ENCODE data around the gene ARMC8.

ARMC8 gene

DNA sequence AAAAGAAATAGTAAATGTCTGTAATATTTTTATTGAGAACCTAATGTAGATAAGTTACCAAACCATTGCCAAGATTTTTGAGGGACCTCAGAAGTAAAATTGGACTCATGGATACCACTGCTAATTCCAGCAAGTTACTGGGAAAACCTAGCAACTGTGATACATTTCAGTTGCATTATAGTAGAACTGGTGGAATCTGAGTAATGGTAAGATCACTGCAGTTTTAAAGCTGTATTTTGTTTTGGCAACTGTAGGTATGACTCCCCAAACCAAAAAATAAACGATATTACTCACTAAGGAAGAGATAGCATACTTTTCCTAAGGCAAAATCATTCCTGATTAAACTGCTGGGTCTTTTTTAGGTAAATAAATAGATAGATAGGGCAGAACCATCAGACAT, 54.0 kb downstream of the ARMC8 start:
- TF ChIP-seq Cebpa-rat (IDR thresholded peaks at IDR 0.05) = no peak
- Histone ChIP-seq H4K20me1 (no peaks in the 10 kb centered on the region), H3K4me3 (no peak overlapping the region), H3K4me2 (no peak overlapping the region), H3K9me3 (no peaks in the 10 kb centered on the region), H3K4me1 (no peaks in the 10 kb centered on the region), H3K27me3 (no peaks in the 10 kb centered on the region), H3K9ac (no peak overlapping the region), H3K36me3 (peaks cover 66% of the 10 kb centered on the region), H3K27ac (no peak overlapping the region)

GRCh38 chr3:138241676-138242075, 54.6 kb downstream of the ARMC8 start:
- H3K36me3 ChIP-seq = peaks cover 60% of the 10 kb centered on the region

GRCh38 chr3:138242466-138242865, 55.4 kb downstream of the ARMC8 start:
- H3K4me1 ChIP-seq = no peaks in the 10 kb centered on the region
- no peak for TF ChIP-seq Cebpa-rat (IDR thresholded peaks at IDR 0.05)
- H3K27ac ChIP-seq = no peak overlapping the region
- no peak overlapping the region for H3K4me3 ChIP-seq
- H4K20me1 ChIP-seq = no peaks in the 10 kb centered on the region
- no peaks in the 10 kb centered on the region for H3K27me3 ChIP-seq
- no peaks in the 10 kb centered on the region for H3K9me3 ChIP-seq
- peaks cover 57% of the 10 kb centered on the region for H3K36me3 ChIP-seq
- no peak overlapping the region for H3K4me2 ChIP-seq
- no peak overlapping the region for H3K9ac ChIP-seq

More at GRCh38 chr3:138241676-138242075, 54.6 kb downstream of the ARMC8 start:
- H3K27ac ChIP-seq = no peak overlapping the region
- H3K4me3 ChIP-seq = no peak overlapping the region
- H3K9me3 ChIP-seq = no peaks in the 10 kb centered on the region
- no peak overlapping the region for H3K9ac ChIP-seq
- H3K27me3 ChIP-seq = no peaks in the 10 kb centered on the region
- TF ChIP-seq Cebpa-rat (IDR thresholded peaks at IDR 0.05) = no peak
- H3K4me2 ChIP-seq = no peak overlapping the region
- no peaks in the 10 kb centered on the region for H4K20me1 ChIP-seq
- no peaks in the 10 kb centered on the region for H3K4me1 ChIP-seq

- Histone ChIP-seq H3K9me3 (no peaks in the 10 kb centered on the region), H3K9ac (no peak overlapping the region), H3K4me2 (no peak overlapping the region), H3K36me3 (peaks cover 62% of the 10 kb centered on the region), H3K27ac (no peak overlapping the region), H4K20me1 (no peaks in the 10 kb centered on the region), H3K4me3 (no peak overlapping the region), H3K4me1 (no peaks in the 10 kb centered on the region), H3K27me3 (no peaks in the 10 kb centered on the region)
- no peak for TF ChIP-seq Cebpa-rat (IDR thresholded peaks at IDR 0.05)
Observed at GRCh38 chr3:138245026-138245425, 57.9 kb downstream of the ARMC8 start.

- H3K27me3 ChIP-seq = no peaks in the 10 kb centered on the region
- H3K4me2 ChIP-seq = no peak overlapping the region
- peaks cover 33% of the 10 kb centered on the region for H3K36me3 ChIP-seq
- no peak overlapping the region for H3K4me3 ChIP-seq
- H3K4me1 ChIP-seq = no peaks in the 10 kb centered on the region
- no peak overlapping the region for H3K27ac ChIP-seq
- no peaks in the 10 kb centered on the region for H3K9me3 ChIP-seq
- TF ChIP-seq Cebpa-rat (IDR thresholded peaks at IDR 0.05) = no peak
- no peaks in the 10 kb centered on the region for H4K20me1 ChIP-seq
- H3K9ac ChIP-seq = no peak overlapping the region
Observed at GRCh38 chr3:138249636-138250035, 62.5 kb downstream of the ARMC8 start.

DNA sequence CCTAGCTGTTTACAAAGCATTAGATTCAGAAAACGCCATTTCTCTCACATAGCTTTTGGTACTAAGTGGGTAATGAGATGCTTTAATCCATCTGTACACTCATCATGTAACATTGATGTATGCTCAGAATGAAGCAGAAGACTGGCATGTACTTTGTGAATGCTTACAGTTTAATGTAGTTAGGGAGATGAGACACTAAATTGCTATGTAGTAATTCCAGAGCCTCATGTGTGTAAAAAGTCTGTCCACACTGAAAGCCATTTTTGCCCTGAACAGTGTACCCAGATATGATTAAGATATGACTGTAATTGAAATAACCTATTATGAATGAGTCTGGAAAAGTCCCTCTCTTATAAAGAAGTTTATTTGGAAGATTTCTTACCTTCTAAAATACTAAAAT, 66.5 kb downstream of the ARMC8 start:
- no peaks in the 10 kb centered on the region for H3K4me1 ChIP-seq
- H3K4me2 ChIP-seq = no peak overlapping the region
- H3K36me3 ChIP-seq = peaks cover 10% of the 10 kb centered on the region
- no peaks in the 10 kb centered on the region for H3K9me3 ChIP-seq
- H3K27ac ChIP-seq = no peak overlapping the region
- no peaks in the 10 kb centered on the region for H4K20me1 ChIP-seq
- H3K9ac ChIP-seq = no peak overlapping the region
- no peaks in the 10 kb centered on the region for H3K27me3 ChIP-seq
- no peak for TF ChIP-seq Cebpa-rat (IDR thresholded peaks at IDR 0.05)
- H3K4me3 ChIP-seq = no peak overlapping the region

GRCh38 chr3:138254216-138254615, 67.1 kb downstream of the ARMC8 start:
- H3K9me3 ChIP-seq = no peaks in the 10 kb centered on the region
- no peak for TF ChIP-seq Cebpa-rat (IDR thresholded peaks at IDR 0.05)
- no peaks in the 10 kb centered on the region for H4K20me1 ChIP-seq
- no peak overlapping the region for H3K27ac ChIP-seq
- peaks cover 9% of the 10 kb centered on the region for H3K36me3 ChIP-seq
- H3K4me1 ChIP-seq = no peaks in the 10 kb centered on the region
- H3K27me3 ChIP-seq = no peaks in the 10 kb centered on the region
- H3K9ac ChIP-seq = no peak overlapping the region
- no peak overlapping the region for H3K4me3 ChIP-seq
- no peak overlapping the region for H3K4me2 ChIP-seq

GRCh38 chr3:138256022-138256421, 68.9 kb downstream of the ARMC8 start:
- Histone ChIP-seq H3K27ac (no peak overlapping the region), H4K20me1 (no peaks in the 10 kb centered on the region)
- no peak for TF ChIP-seq Cebpa-rat (IDR thresholded peaks at IDR 0.05)

DNA sequence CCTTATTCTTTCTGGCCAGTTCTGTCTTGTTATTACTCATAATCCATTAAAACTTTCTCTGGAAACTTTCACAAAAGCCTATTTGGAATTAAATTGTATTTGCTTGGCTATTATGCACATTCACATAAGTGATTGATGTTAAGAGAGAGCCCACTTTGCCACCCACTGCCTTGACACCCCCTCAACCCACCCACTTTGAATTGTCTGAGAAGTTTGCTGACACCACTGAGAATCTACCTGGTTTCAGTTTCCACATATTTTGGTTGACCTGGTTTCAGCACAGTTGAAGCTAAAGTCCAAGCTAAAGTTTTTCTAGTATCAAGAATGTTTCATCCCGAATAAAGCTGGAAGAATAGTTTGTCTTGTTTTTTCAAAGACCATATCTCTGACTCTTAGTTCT, 70.9 kb downstream of the ARMC8 start:
- Histone ChIP-seq H3K27ac (no peak overlapping the region), H4K20me1 (no peaks in the 10 kb centered on the region), H3K36me3 (peaks cover 9% of the 10 kb centered on the region), H3K9ac (no peak overlapping the region), H3K4me2 (no peak overlapping the region), H3K4me1 (no peaks in the 10 kb centered on the region), H3K9me3 (no peaks in the 10 kb centered on the region), H3K27me3 (no peaks in the 10 kb centered on the region), H3K4me3 (no peak overlapping the region)
- no peak for TF ChIP-seq Cebpa-rat (IDR thresholded peaks at IDR 0.05)

More at GRCh38 chr3:138256022-138256421, 68.9 kb downstream of the ARMC8 start:
- peaks cover 9% of the 10 kb centered on the region for H3K36me3 ChIP-seq
- no peak overlapping the region for H3K4me3 ChIP-seq
- no peak overlapping the region for H3K9ac ChIP-seq
- no peaks in the 10 kb centered on the region for H3K9me3 ChIP-seq
- no peaks in the 10 kb centered on the region for H3K4me1 ChIP-seq
- no peak overlapping the region for H3K4me2 ChIP-seq
- H3K27me3 ChIP-seq = no peaks in the 10 kb centered on the region

DNA sequence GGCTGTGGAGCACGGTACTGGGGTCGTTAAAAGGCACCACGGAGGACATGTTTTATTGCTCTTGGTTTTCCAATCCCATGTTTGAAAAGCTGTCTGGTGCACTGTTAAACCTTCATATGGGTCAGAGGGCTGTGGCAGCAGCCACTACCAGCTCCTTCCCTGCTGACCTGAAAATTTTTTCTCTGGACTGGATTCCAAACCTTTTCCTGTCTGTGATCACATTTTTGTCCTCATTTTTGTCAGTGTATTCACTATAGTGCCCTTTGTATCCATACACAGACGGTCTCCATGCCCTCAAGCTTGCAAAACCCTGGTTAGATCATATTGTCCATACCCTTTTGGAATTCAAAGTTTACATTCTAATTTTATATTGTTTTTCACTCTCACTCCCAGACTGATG, 72.0 kb downstream of the ARMC8 start:
- H3K27ac ChIP-seq = no peak overlapping the region

GRCh38 chr3:138260611-138261010, 73.5 kb downstream of the ARMC8 start:
- Histone ChIP-seq H3K4me1 (no peaks in the 10 kb centered on the region), H3K27me3 (no peaks in the 10 kb centered on the region), H3K4me2 (no peak overlapping the region), H3K4me3 (no peak overlapping the region), H3K9me3 (no peaks in the 10 kb centered on the region), H3K27ac (no peak overlapping the region), H3K9ac (no peak overlapping the region), H3K36me3 (peaks cover 35% of the 10 kb centered on the region), H4K20me1 (no peaks in the 10 kb centered on the region)
- TF ChIP-seq Cebpa-rat (IDR thresholded peaks at IDR 0.05) = no peak

More for the DNA sequence above, 72.0 kb downstream of the ARMC8 start:
- Histone ChIP-seq H3K9ac (no peak overlapping the region), H3K27me3 (no peaks in the 10 kb centered on the region), H3K9me3 (no peaks in the 10 kb centered on the region), H3K4me2 (no peak overlapping the region), H3K36me3 (peaks cover 21% of the 10 kb centered on the region), H3K4me1 (no peaks in the 10 kb centered on the region), H4K20me1 (no peaks in the 10 kb centered on the region), H3K4me3 (no peak overlapping the region)
- no peak for TF ChIP-seq Cebpa-rat (IDR thresholded peaks at IDR 0.05)

Measured in BLaER1 (cell line).